Astrocyte (in vitro differentiated cells and primary cell): ENCODE data around the gene PRKAR1A. TPM values are rescaled to one million over a fixed set of nuclear protein-coding genes. Genes with fewer than 3 reads are reported as not detected.

Experiments used
- DNase-seq: peaks from one replicate; pipeline ENCODE4 v3.0.0-alpha.2; 2010; ENCODE audit warnings: low read depth
- FAIRE-seq: peaks from 2 replicates; lab custom pipeline; 2011; peaks lifted over from hg19 to GRCh38; lab: Jason Lieb, UNC
- H2AFZ ChIP-seq: 2 replicates; pipeline ENCODE4 v1.6.0; 2012; ENCODE audit warnings: low read depth, low read length, inconsistent platforms
- H3K27ac ChIP-seq: 2 replicates; pipeline ENCODE4 v1.5.1; 2011; ENCODE audit warnings: low read depth, low read length, inconsistent platforms
- H3K27me3 ChIP-seq: 2 replicates; pipeline ENCODE4 v1.6.0; 2011; ENCODE audit warnings: low read length, inconsistent platforms; ENCODE audit not compliant: insufficient read depth
- H3K36me3 ChIP-seq: 2 replicates; pipeline ENCODE4 v1.5.1; 2011; ENCODE audit warnings: low read length, inconsistent platforms; ENCODE audit not compliant: insufficient read depth
- H3K4me1 ChIP-seq: 2 replicates; pipeline ENCODE4 v1.5.1; 2011; ENCODE audit warnings: low read length, inconsistent platforms; ENCODE audit not compliant: insufficient read depth
- H3K4me2 ChIP-seq: 2 replicates; pipeline ENCODE4 v1.6.0; 2012; ENCODE audit warnings: low read length, inconsistent platforms
- H3K4me3 ChIP-seq: 2 replicates; pipeline ENCODE4 v1.5.1; 2011; ENCODE audit warnings: low read depth, mild to moderate bottlenecking, low read length, inconsistent platforms; ENCODE audit not compliant: insufficient read depth
- H3K79me2 ChIP-seq: 2 replicates; pipeline ENCODE4 v1.6.0; 2012; ENCODE audit warnings: mild to moderate bottlenecking, low read length, inconsistent platforms; ENCODE audit not compliant: insufficient read depth
- H3K9ac ChIP-seq: 2 replicates; pipeline ENCODE4 v1.6.0; 2012; ENCODE audit warnings: mild to moderate bottlenecking, low read length, inconsistent platforms
- H3K9me3 ChIP-seq: 2 replicates; pipeline ENCODE4 v1.5.1; 2012; ENCODE audit warnings: low read depth, mild to moderate bottlenecking, low read length, inconsistent platforms; ENCODE audit not compliant: insufficient read depth
- H4K20me1 ChIP-seq: 2 replicates; pipeline ENCODE4 v1.6.0; 2012; ENCODE audit warnings: low read length, inconsistent platforms; ENCODE audit not compliant: insufficient read depth
- H3K27ac Mint-ChIP-seq: one replicate; pipeline ENCODE4 v1.8.0; 2021; ENCODE audit warnings: mild to moderate bottlenecking, mixed read lengths; ENCODE audit not compliant: unreplicated experiment
- H3K27me3 Mint-ChIP-seq: one replicate; pipeline ENCODE4 v1.8.0; 2021; ENCODE audit warnings: low read depth, mixed read lengths; ENCODE audit not compliant: unreplicated experiment
- H3K36me3 Mint-ChIP-seq: one replicate; pipeline ENCODE4 v1.8.0; 2021; ENCODE audit warnings: low read depth, mixed read lengths; ENCODE audit not compliant: unreplicated experiment
- H3K4me1 Mint-ChIP-seq: one replicate; pipeline ENCODE4 v1.8.0; 2021; ENCODE audit warnings: low read depth, mixed read lengths; ENCODE audit not compliant: unreplicated experiment
- H3K4me3 Mint-ChIP-seq: one replicate; pipeline ENCODE4 v1.8.0; 2021; ENCODE audit warnings: mild to moderate bottlenecking, moderate library complexity, mixed read lengths; ENCODE audit not compliant: unreplicated experiment
- H3K9me3 Mint-ChIP-seq: one replicate; pipeline ENCODE4 v1.8.0; 2021; ENCODE audit warnings: mild to moderate bottlenecking, mixed read lengths; ENCODE audit not compliant: unreplicated experiment
- EZH2 ChIP-seq: IDR thresholded peaks from 2 replicates; pipeline ENCODE4 v1.6.1; 2012; ENCODE audit warnings: mild to moderate bottlenecking, low read length, inconsistent platforms; ENCODE audit not compliant: insufficient read depth
- total RNA-seq: library from RNA; stranded (reverse); gene quantifications from 2 replicates; pipeline ENCODE4 v1.2.1, GENCODE V29; 2021
- TF ChIP-seq, protein P1 (sequence below): IDR thresholded peaks from 2 replicates; pipeline ENCODE4 v1.5.1; 2011; ENCODE audit warnings: low read depth, mild to moderate bottlenecking, inconsistent platforms, low read length, moderate library complexity; ENCODE audit not compliant: insufficient read depth

Gene PRKAR1A
- total RNA-seq, 1 donor from 2014 or later: 235 TPM

DNA sequence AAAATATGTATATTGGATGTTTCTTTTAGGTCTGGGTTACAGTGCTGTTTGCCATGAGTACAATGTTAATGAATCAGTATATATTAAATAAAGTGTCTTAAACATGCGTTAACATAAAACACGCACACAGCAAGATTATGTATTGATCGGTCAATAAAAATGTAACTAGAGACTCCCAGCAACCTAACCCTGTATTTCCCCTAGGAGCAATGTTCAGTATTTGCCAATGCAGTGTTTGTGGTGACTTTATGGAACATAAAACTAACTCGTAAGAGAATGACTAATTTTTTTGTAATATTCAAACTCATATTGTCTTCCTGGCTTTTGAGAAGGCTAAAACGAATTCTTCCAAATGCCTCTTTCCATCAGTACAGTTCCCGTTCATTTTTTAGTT is 22.5 kb downstream of the PRKAR1A start:
- TF ChIP-seq, protein P1, sequence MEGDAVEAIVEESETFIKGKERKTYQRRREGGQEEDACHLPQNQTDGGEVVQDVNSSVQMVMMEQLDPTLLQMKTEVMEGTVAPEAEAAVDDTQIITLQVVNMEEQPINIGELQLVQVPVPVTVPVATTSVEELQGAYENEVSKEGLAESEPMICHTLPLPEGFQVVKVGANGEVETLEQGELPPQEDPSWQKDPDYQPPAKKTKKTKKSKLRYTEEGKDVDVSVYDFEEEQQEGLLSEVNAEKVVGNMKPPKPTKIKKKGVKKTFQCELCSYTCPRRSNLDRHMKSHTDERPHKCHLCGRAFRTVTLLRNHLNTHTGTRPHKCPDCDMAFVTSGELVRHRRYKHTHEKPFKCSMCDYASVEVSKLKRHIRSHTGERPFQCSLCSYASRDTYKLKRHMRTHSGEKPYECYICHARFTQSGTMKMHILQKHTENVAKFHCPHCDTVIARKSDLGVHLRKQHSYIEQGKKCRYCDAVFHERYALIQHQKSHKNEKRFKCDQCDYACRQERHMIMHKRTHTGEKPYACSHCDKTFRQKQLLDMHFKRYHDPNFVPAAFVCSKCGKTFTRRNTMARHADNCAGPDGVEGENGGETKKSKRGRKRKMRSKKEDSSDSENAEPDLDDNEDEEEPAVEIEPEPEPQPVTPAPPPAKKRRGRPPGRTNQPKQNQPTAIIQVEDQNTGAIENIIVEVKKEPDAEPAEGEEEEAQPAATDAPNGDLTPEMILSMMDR: no peak
- no peak for TF ChIP-seq EZH2
- Mint-ChIP-seq H3K9me3 (no peaks in the 10 kb centered on the region), H3K36me3 (peaks cover 7% of the 10 kb centered on the region), H3K4me1 (no peaks in the 10 kb centered on the region), H3K4me3 (no peak overlapping the region), H3K27ac (no peak overlapping the region), H3K27me3 (no peaks in the 10 kb centered on the region)
- Histone ChIP-seq H3K9ac (no peak overlapping the region), H3K27me3 (no peaks in the 10 kb centered on the region), H3K4me3 (no peak overlapping the region), H3K36me3 (peaks cover 43% of the 10 kb centered on the region), H4K20me1 (peaks cover 43% of the 10 kb centered on the region), H3K79me2 (peaks cover 4% of the 10 kb centered on the region), H2AFZ (no peak overlapping the region), H3K9me3 (no peaks in the 10 kb centered on the region), H3K4me2 (no peak overlapping the region), H3K27ac (no peak overlapping the region), H3K4me1 (no peaks in the 10 kb centered on the region)
- DNase-seq (no peak), FAIRE-seq (no peak)

DNA sequence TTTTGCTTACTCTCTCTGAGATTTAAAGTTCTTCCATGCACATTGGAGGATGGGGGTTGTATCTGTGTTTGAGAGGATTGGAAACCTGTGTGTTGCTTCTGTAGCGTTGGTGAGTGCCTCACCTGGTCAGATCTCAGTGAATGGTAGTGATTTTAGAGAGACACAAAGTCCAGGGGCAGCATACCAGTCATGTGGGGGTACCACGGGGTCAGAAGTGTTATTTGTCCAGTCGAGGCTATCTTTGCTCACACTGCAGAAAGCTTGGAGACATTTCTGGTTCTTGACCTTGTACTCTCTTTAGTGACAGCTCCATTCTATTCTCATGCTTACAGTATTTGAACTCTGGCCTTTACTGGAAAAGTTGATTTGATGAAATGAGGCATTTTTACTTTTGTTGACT is 23.7 kb downstream of the PRKAR1A start:
- H3K4me1 ChIP-seq: no peaks in the 10 kb centered on the region
- Mint-ChIP-seq H3K4me3 (no peak overlapping the region), H3K4me1 (no peaks in the 10 kb centered on the region), H3K27ac (no peak overlapping the region), H3K9me3 (no peaks in the 10 kb centered on the region), H3K36me3 (peaks cover 9% of the 10 kb centered on the region), H3K27me3 (no peaks in the 10 kb centered on the region)
- H3K4me3 ChIP-seq: no peak overlapping the region
- H3K9me3 ChIP-seq: no peaks in the 10 kb centered on the region
- no peak overlapping the region for H2AFZ ChIP-seq
- no peak overlapping the region for H3K27ac ChIP-seq
- H3K36me3 ChIP-seq: peaks cover 31% of the 10 kb centered on the region
- no peak overlapping the region for H3K9ac ChIP-seq
- H3K79me2 ChIP-seq: peaks cover 4% of the 10 kb centered on the region
- TF ChIP-seq EZH2: no peak
- TF ChIP-seq, protein P1: no peak
- FAIRE-seq (no peak), DNase-seq (no peak)
- H3K27me3 ChIP-seq: no peaks in the 10 kb centered on the region
- H3K4me2 ChIP-seq: no peak overlapping the region
- peaks cover 36% of the 10 kb centered on the region for H4K20me1 ChIP-seq

DNA sequence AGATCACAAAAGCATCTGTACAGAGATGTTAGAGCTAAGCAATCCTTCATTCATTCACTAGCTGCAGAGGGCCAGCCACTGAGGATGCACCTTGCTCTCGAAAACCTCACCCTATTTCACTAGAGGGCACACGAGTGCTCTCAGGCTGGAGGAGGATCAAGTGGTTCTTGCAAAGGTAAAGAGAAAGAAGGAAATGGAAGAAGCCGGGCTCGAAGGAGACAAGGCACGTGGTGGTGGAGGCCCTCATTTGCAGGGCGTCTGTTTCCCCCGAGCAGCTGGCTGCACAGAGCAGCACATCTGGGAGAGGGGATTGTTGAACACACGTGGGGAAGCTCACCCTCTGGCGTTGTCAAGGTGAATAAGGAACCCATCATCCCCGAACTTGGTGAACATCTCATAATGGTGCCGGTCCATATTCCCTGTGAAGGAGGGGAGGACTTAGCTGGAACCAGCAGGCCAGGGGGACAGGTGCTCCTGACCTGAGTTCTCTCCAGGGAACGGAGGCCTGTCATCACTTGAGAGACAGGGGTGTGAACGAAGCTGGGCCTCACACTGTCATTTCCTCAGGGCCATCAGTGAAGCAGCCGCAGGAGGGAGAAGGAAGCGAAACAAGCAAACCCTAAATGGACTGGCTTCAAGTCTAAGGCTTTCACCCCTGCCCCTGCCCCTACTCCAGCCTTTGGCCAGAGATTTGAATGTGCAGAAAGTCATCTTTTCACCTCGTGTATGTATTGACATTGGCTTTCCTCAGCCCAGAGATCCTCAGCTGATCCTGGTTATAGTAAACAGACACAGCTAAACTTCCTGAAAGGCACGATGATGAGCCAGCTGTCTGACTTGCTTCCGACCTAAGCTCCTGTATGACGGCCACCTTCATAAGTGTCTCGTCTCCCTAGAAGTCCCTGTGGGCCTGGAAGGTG is 27.6 kb downstream of the PRKAR1A start:
- no peaks in the 10 kb centered on the region for H3K9me3 Mint-ChIP-seq
- H3K9me3 ChIP-seq: no peaks in the 10 kb centered on the region
- no peak for FAIRE-seq
- no peak overlapping the region for H3K4me3 ChIP-seq
- TF ChIP-seq, protein P1: no peak
- TF ChIP-seq EZH2: no peak
- no peak for DNase-seq
- H3K9ac ChIP-seq: no peak overlapping the region
- H3K27me3 ChIP-seq: no peaks in the 10 kb centered on the region
- no peak overlapping the region for H3K27ac Mint-ChIP-seq
- no peak overlapping the region for H3K4me2 ChIP-seq
- H2AFZ ChIP-seq: no peak overlapping the region
- H3K79me2 ChIP-seq: no peaks in the 10 kb centered on the region
- no peaks in the 10 kb centered on the region for H3K4me1 Mint-ChIP-seq
- H3K4me3 Mint-ChIP-seq: no peak overlapping the region
- H3K36me3 Mint-ChIP-seq: peaks cover 12% of the 10 kb centered on the region
- H3K36me3 ChIP-seq: peaks cover 18% of the 10 kb centered on the region
- H4K20me1 ChIP-seq: peaks cover 22% of the 10 kb centered on the region
- H3K27ac ChIP-seq: no peak overlapping the region
- no peaks in the 10 kb centered on the region for H3K27me3 Mint-ChIP-seq
- H3K4me1 ChIP-seq: no peaks in the 10 kb centered on the region
